K562 (cell line): Measurements from ENCODE around the gene BHLHE40. TPM values are rescaled to one million over a fixed set of nuclear protein-coding genes. Genes with fewer than 3 reads are reported as not detected.
A peak's percentile ranks its signal among the peaks of the same experiment; 100 is the strongest.

ENCODE experiments used
- ATAC-seq: fragments of 200-7000 bp; cut with Tn5 transposase; 3 replicates; pipeline ENCODE4 v1.9.1; 2020; ENCODE audit warnings: moderate library complexity
- BruUV-seq: library from RNA; stranded (reverse); fragments of 400-500 nt; replicated peaks from 2 replicates; lab custom pipeline; 2021; lab: Mats Ljungman, UMichigan
- CTCF ChIA-PET: fragments of 300-600 bp; formaldehyde crosslinking; extraction: SDS; loops from one replicate; lab custom pipeline; 2021; ENCODE audit warnings: low intra/inter-chr PET ratio; lab: Yijun Ruan, JAX
- POLR2A ChIA-PET: fragments of 300-600, 350-650 bp; sonication (Branson Sonifier 250); formaldehyde crosslinking; extraction: SDS; loops from one replicate; lab custom pipeline; 2021; ENCODE audit warnings: antibody characterized with exemption, inconsistent platforms; lab: Yijun Ruan, JAX
- DNase-seq, 4 experiments: peaks; one replicate each; pipeline versions ENCODE4 v3.0.0 to v3.0.0-alpha.2; 2011 to 2018; ENCODE audit warnings: low spot score in 3 of 4, mixed read lengths in 3 of 4; ENCODE audit errors: extremely low read depth in 1 of 4
- FAIRE-seq: peaks from 2 replicates; lab custom pipeline; 2011; peaks lifted over from hg19 to GRCh38; lab: Jason Lieb, UNC
- H2AFZ ChIP-seq: 2 replicates; pipeline ENCODE4 v1.6.0; 2011; ENCODE audit warnings: low read depth, low read length, control low read depth, inconsistent platforms
- H3K27ac ChIP-seq: fragments of 200-600 bp; 3 replicates; pipeline ENCODE4 v1.8.0; 2011; ENCODE audit warnings: low read depth, mild to moderate bottlenecking, control low read depth, inconsistent platforms, low read length, moderate library complexity, mixed read lengths; ENCODE audit errors: extremely low read depth
- H3K27me3 ChIP-seq, 2 experiments: fragments of 300-600 bp in 1 of 2; 2 replicates in 1 of 2; 3 replicates in 1 of 2; pipeline versions ENCODE4 v1.6.0 to v1.8.0; 2011; ENCODE audit warnings: inconsistent platforms in 2 of 2, low read length in 2 of 2, mild to moderate bottlenecking in 1 of 2, mixed read lengths in 1 of 2, moderate library complexity in 1 of 2; ENCODE audit not compliant: control insufficient read depth in 2 of 2, insufficient read depth in 2 of 2
- H3K36me3 ChIP-seq: fragments of 300-600 bp; 3 replicates; pipeline ENCODE4 v1.8.0; 2011; ENCODE audit warnings: mild to moderate bottlenecking, low read length, inconsistent platforms; ENCODE audit not compliant: control insufficient read depth, insufficient read depth
- H3K4me1 ChIP-seq, 2 experiments: fragments of 200-600 bp in 1 of 2; replicated peaks in 1 of 2; 2 replicates in 1 of 2; 3 replicates in 1 of 2; pipeline versions ENCODE4 v1.5.1 to v1.8.0; 2011; ENCODE audit warnings: inconsistent platforms in 2 of 2, low read length in 2 of 2, mild to moderate bottlenecking in 1 of 2, mixed read lengths in 1 of 2, moderate library complexity in 1 of 2; ENCODE audit not compliant: control insufficient read depth in 2 of 2, insufficient read depth in 2 of 2
- H3K4me2 ChIP-seq: 2 replicates; pipeline ENCODE4 v1.6.1; 2011; ENCODE audit warnings: low read length, control low read depth, inconsistent platforms, mixed read lengths; ENCODE audit not compliant: insufficient read depth
- H3K4me3 ChIP-seq: fragments of 200-600 bp; sonication (generic), shearing (Covaris generic); 2 replicates; pipeline ENCODE4 v1.5.1; 2016; ENCODE audit warnings: control low read depth, inconsistent platforms
- H3K79me2 ChIP-seq: fragments of 200-600 bp; 3 replicates; pipeline ENCODE4 v1.8.0; 2011; ENCODE audit warnings: low read length, inconsistent platforms; ENCODE audit not compliant: control insufficient read depth, insufficient read depth
- H3K9ac ChIP-seq, 2 experiments: 2 replicates each; pipeline versions ENCODE4 v1.6.0 to v1.6.1; 2011; ENCODE audit warnings: low read depth in 2 of 2, low read length in 2 of 2, control low read depth in 1 of 2, inconsistent platforms in 1 of 2, mild to moderate bottlenecking in 1 of 2, mixed read lengths in 1 of 2; ENCODE audit not compliant: insufficient read depth in 1 of 2
- H3K9me1 ChIP-seq: one replicate; pipeline ENCODE4 v1.6.0; 2011; ENCODE audit warnings: inconsistent platforms, mild to moderate bottlenecking, low read length, moderate library complexity; ENCODE audit not compliant: control insufficient read depth, insufficient read depth
- H3K9me3 ChIP-seq: replicated peaks from 2 replicates; pipeline ENCODE4 v1.5.1; 2011; ENCODE audit warnings: low read depth, low read length, inconsistent platforms; ENCODE audit not compliant: control insufficient read depth, insufficient read depth
- H4K20me1 ChIP-seq: replicated peaks from 2 replicates; pipeline ENCODE4 v1.6.1; 2011; ENCODE audit warnings: low read length, inconsistent platforms, mixed read lengths; ENCODE audit not compliant: control insufficient read depth, insufficient read depth
- CEBPG ChIP-seq, 3 experiments: fragments of 200-800 bp in 1 of 3; sonication (Bioruptor generic) in 1 of 3; sonication (generic) in 1 of 3; formaldehyde crosslinking in 1 of 3; IDR thresholded peaks in 2 of 3; conservative IDR thresholded peaks in 1 of 3; 2 replicates each; pipeline versions ENCODE4 v1.6.1 to v1.8.0; 2016 to 2022; ENCODE audit warnings: missing compliant biosample characterization in 2 of 3, missing genetic modification characterization in 2 of 3, mild to moderate bottlenecking in 1 of 3, missing genetic modification reagents in 1 of 3
- FOS ChIP-seq: IDR thresholded peaks from 3 replicates; pipeline ENCODE4 v1.6.1; 2011; ENCODE audit not compliant: insufficient read length; ENCODE audit errors: extremely low read depth
- GABPB2 ChIP-seq: fragments of 250-450 bp; sonication (Bioruptor Pico); conservative IDR thresholded peaks from 2 replicates; pipeline ENCODE4 v1.5.1; 2021; ENCODE audit warnings: mild to moderate bottlenecking
- KLF6 ChIP-seq: fragments of 250-450 bp; sonication (Bioruptor Pico); IDR thresholded peaks from 2 replicates; pipeline ENCODE4 v1.4.0; 2020; ENCODE audit warnings: mild to moderate bottlenecking, moderate library complexity, borderline replicate concordance
- POLR2AphosphoS5 ChIP-seq: IDR thresholded peaks from 2 replicates; pipeline ENCODE4 v1.6.1; 2011; ENCODE audit warnings: mild to moderate bottlenecking, low read depth, low read length, moderate library complexity; ENCODE audit not compliant: control insufficient read depth, insufficient read depth
- PTBP1 ChIP-seq: fragments of 200-400 bp; formaldehyde crosslinking; IDR thresholded peaks from 2 replicates; pipeline ENCODE4 v1.6.1; 2017; ENCODE audit warnings: low read depth, low read length
- RBM15 ChIP-seq: fragments of 200-400 bp; formaldehyde crosslinking; IDR thresholded peaks from 2 replicates; pipeline ENCODE4 v1.6.1; 2018; ENCODE audit warnings: mild to moderate bottlenecking, low read length, moderate library complexity; ENCODE audit not compliant: insufficient read depth
- SMARCA5 ChIP-seq: fragments of 450-650 bp; IDR thresholded peaks from 2 replicates; pipeline ENCODE4 v1.6.1; 2016
- SNIP1 ChIP-seq: fragments of 450-650 bp; IDR thresholded peaks from 2 replicates; pipeline ENCODE4 v1.7.1; 2017; ENCODE audit warnings: low read depth, mild to moderate bottlenecking
- SUPT5H ChIP-seq: fragments of 450-650 bp; IDR thresholded peaks from 2 replicates; pipeline ENCODE4 v1.6.1; 2016
- TCF7 ChIP-seq: sonication (generic); IDR thresholded peaks from 2 replicates; pipeline ENCODE4 v1.6.1; 2016; ENCODE audit warnings: antibody characterized with exemption, borderline replicate concordance
- TGIF2 ChIP-seq: sonication (generic); formaldehyde crosslinking; IDR thresholded peaks from 2 replicates; pipeline ENCODE4 v1.8.1; 2022; ENCODE audit warnings: mild to moderate bottlenecking, missing genetic modification reagents, moderate library complexity
- U2AF1 ChIP-seq: fragments of 200-400 bp; formaldehyde crosslinking; optimal IDR thresholded peaks from 2 replicates; pipeline ENCODE3; 2017; ENCODE audit warnings: mild to moderate bottlenecking, low read depth, low read length, moderate library complexity
- ZFX ChIP-seq: sonication (generic); formaldehyde crosslinking; IDR thresholded peaks from 2 replicates; pipeline ENCODE4 v1.8.0; 2022; ENCODE audit warnings: mild to moderate bottlenecking, missing genetic modification reagents, moderate library complexity
- ZNF263 ChIP-seq: sonication (generic); formaldehyde crosslinking; IDR thresholded peaks from 2 replicates; pipeline ENCODE4 v1.8.0; 2022; ENCODE audit warnings: mild to moderate bottlenecking, missing genetic modification reagents, borderline replicate concordance
- ZNF57 ChIP-seq: fragments of 450-650 bp; formaldehyde crosslinking; IDR thresholded peaks from 2 replicates; pipeline ENCODE4 v1.4.0; 2020; ENCODE audit warnings: mild to moderate bottlenecking, moderate library complexity
- WGBS: fragments of 100-300 bp; shearing (Covaris generic); methylation state at CpG from one replicate; pipeline ENCODE4 v1.1.6; 2016; ENCODE audit warnings: low coverage, mixed read lengths; ENCODE audit not compliant: insufficient coverage; ENCODE audit errors: missing lambda C conversion rate; 5-methylcytosine and 5-hydroxymethylcytosine counted together
- in situ Hi-C: fragments of 300-500 bp; cut with MboI; formaldehyde crosslinking; loops from 4 replicates; pipeline ENCODE4 v1.15.0; 2018; ENCODE audit warnings: inconsistent platforms, mixed read lengths
- intact Hi-C: fragments of 100-400 bp; cut with micrococcal nuclease; formaldehyde crosslinking; loops from 2 replicates; pipeline ENCODE4 v1.14.2; 2022
- polyA plus RNA-seq, 8 experiments: library from polyadenylated mRNA; depleted of rRNA in 4 of 8; stranded (reverse) in 5 of 8; unstranded in 3 of 8; fragments of >200 nt; fragmentation: Nextera tagmentation in 2 of 8; fragmentation: Illumina TruSeq in 1 of 8; extraction: Ambion mirVana in 2 of 8; extraction: Trizol in 1 of 8; gene quantifications; 2 replicates each; pipeline versions ENCODE4 v1.2.1 to v1.2.3, GENCODE V29; 2011 to 2014; ENCODE audit warnings: inconsistent platforms in 1 of 8, missing spikeins in 1 of 8
- total RNA-seq, 7 experiments: library from RNA; depleted of rRNA in 6 of 7; stranded (reverse); fragments of >200 nt in 6 of 7; fragmentation: Illumina TruSeq in 2 of 7; extraction: Trizol in 2 of 7; gene quantifications; 2 replicates each; pipeline versions ENCODE4 v1.2.1 to v1.2.3, GENCODE V29; 2011 to 2021; ENCODE audit warnings: low replicate concordance in 1 of 7
- TF ChIP-seq, protein P1 (sequence below): fragments of 200-400 bp; formaldehyde crosslinking; IDR thresholded peaks from 2 replicates; pipeline ENCODE4 v1.6.1; 2017; ENCODE audit warnings: mild to moderate bottlenecking, low read depth, low read length, moderate library complexity
- TF ChIP-seq, protein P2 (sequence below): fragments of 200-800 bp; sonication (Bioruptor generic); IDR thresholded peaks from 2 replicates; pipeline ENCODE4 v1.6.1; 2017; ENCODE audit warnings: missing genetic modification characterization, missing compliant biosample characterization

Gene BHLHE40
- total and polyA plus RNA-seq, 9 of the 15 experiments (the other 6 are each of a cell fraction or from before 2014, with no cell fraction given), result 12.0 to 83.9 (median 31.4) TPM

DNA sequence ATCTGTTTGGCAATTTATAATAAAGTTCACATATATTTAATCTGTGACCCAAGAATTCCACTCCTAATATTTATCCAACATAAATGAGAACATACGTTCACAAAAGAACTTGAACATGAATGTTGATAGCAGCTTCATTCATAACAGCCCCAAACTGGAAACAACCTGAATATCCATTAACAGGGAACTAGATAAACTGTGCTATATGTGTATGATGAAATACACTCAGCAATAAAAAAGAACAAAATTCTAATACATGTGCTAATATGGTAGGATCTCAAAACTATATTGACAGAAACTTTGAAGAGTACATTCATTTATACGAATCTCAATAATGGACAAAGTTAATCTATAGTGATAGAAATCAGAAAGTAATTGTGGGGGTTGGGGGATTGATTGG is 5.1 kb upstream of the BHLHE40 start (continued):
- TF ChIP-seq KLF6 (CRISPR knock-in tag) (no peak), ZFX (no peak), CEBPG (CRISPR knock-in tag; IDR thresholded peaks at IDR 0.05) (no peak), CEBPG (tag; conservative IDR thresholded peaks at IDR 0.05 in 1 of 2, IDR thresholded peaks at IDR 0.05 in 1 of 2) (peak in 1 of 2 experiments; percentile 59; a peak in 2 of 4 replicates)

DNA sequence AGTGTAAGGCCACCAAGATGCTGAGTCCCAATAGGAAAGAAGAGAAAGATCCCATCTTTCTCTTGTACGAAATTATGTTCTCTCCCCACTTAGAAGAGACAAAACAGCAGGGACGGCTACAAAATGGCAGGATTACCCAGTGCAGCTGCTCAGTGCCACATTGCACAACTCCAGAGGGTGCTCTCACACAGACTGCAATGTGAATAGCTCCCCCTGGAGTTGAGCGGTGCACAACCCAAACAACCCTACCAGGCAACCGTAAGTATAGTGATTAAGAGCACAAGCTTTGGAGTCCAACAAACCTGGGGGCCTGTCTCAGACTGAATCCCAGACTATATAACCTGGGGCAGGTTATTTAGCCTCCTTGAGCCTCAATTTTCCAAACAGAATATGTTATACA is 3.1 kb upstream of the BHLHE40 start:
- DNase-seq, result peak; percentile 57 to 94 (median 72)
- H3K4me2 ChIP-seq, result peak overlapping the region; percentile 47
- peak overlapping the region; percentile 95 for H2AFZ ChIP-seq
- H3K27me3 ChIP-seq, result no peaks in the 10 kb centered on the region
- 7% methylated on average over 4 of the region's 4 CpGs for WGBS
- no TSS peak for BruUV-seq
- H3K9me3 ChIP-seq, result no peaks in the 10 kb centered on the region
- H3K79me2 ChIP-seq, result peaks cover 19% of the 10 kb centered on the region
- ChIA-PET CTCF (interaction anchor here (0.7 to 7.2 kb wide), 3 partner anchors 254 to 264 kb away, joined by 3 to 61 read pairs (median 23); no protein-coding TSS in a partner anchor), POLR2A (interaction anchor here (0.6 to 5.3 kb wide), 20 partner anchors 9 to 483 kb away, joined by 3 to 36 read pairs (median 4); partner anchors contain the start of gene ITPR1)
- 0 out of 2 replicates have a peak, but pooled peaks cover 3% of the 10 kb centered on the region for H4K20me1 ChIP-seq
- peaks cover 6% of the 10 kb centered on the region; the same call in 2 of the 3 replicates for H3K36me3 ChIP-seq
- peak overlapping the region in 1 of 2 experiments; percentile 91; a peak in 2 of 4 replicates for H3K9ac ChIP-seq
- FAIRE-seq, result peak; percentile 84
- no peak overlapping the region for H3K4me3 ChIP-seq
- H3K4me1 ChIP-seq, result peaks cover 32% of the 10 kb centered on the region in 2 experiments
- H3K9me1 ChIP-seq, result no peaks in the 10 kb centered on the region
- peak overlapping the region; percentile 97 for H3K27ac ChIP-seq
- in situ Hi-C loops (loop anchor here (5.0 kb wide), 3 partner anchors 81 to 254 kb away; no protein-coding TSS in a partner anchor), intact Hi-C loops (loop anchor here (1.0 to 5.0 kb wide), 8 partner anchors 73 to 319 kb away; partner anchors contain the start of gene EDEM1)
- ATAC-seq, result peak; percentile 41
- TF ChIP-seq RBM15 (no peak), ZNF263 (CRISPR knock-in tag) (peak; percentile 72; the same call in 1 of the 2 replicates), TCF7 (no peak), SUPT5H (no peak), GABPB2 (CRISPR knock-in tag) (no peak), SMARCA5 (no peak), POLR2AphosphoS5 (0 out of 2 replicates have a peak, but pooled peaks have one; percentile 26), TGIF2 (CRISPR knock-in tag) (no peak), FOS (no peak), ZNF57 (0 out of 2 replicates have a peak, but pooled peaks have one; percentile 4), PTBP1 (no peak), U2AF1 (no peak), SNIP1 (no peak)
- TF ChIP-seq, protein P1, sequence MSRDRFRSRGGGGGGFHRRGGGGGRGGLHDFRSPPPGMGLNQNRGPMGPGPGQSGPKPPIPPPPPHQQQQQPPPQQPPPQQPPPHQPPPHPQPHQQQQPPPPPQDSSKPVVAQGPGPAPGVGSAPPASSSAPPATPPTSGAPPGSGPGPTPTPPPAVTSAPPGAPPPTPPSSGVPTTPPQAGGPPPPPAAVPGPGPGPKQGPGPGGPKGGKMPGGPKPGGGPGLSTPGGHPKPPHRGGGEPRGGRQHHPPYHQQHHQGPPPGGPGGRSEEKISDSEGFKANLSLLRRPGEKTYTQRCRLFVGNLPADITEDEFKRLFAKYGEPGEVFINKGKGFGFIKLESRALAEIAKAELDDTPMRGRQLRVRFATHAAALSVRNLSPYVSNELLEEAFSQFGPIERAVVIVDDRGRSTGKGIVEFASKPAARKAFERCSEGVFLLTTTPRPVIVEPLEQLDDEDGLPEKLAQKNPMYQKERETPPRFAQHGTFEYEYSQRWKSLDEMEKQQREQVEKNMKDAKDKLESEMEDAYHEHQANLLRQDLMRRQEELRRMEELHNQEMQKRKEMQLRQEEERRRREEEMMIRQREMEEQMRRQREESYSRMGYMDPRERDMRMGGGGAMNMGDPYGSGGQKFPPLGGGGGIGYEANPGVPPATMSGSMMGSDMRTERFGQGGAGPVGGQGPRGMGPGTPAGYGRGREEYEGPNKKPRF, result no peak
- TF ChIP-seq, protein P2, sequence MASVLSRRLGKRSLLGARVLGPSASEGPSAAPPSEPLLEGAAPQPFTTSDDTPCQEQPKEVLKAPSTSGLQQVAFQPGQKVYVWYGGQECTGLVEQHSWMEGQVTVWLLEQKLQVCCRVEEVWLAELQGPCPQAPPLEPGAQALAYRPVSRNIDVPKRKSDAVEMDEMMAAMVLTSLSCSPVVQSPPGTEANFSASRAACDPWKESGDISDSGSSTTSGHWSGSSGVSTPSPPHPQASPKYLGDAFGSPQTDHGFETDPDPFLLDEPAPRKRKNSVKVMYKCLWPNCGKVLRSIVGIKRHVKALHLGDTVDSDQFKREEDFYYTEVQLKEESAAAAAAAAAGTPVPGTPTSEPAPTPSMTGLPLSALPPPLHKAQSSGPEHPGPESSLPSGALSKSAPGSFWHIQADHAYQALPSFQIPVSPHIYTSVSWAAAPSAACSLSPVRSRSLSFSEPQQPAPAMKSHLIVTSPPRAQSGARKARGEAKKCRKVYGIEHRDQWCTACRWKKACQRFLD, result no peak
